ENCODE results near the gene NEK1.

The NEK1 gene

DNA sequence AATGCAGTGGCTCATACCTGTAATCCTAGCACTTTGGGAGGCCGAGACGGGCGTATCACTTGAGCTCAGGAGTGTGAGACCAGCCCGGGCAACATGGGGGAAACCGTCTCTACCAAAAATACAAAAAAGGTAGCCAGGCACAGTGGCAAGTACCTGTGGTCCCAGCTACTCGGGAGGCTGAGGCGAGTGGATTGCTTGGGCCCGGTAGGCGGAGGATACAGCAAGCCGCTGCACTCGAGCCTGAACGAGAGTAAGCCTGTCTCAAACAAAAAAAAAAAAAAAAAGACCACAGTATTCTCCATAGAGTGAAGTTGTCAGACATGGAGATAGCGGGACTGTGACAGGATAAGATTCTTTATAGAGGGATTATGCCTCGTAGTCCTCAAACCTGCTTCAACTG, 265.5 kb downstream of the NEK1 start:
- Histone ChIP-seq H3K27me3 (ENCODE audit: low read depth, low read length) (no peaks in the 10 kb centered on the region), H3K4me1 (ENCODE audit: control insufficient read depth in 1 of 2, insufficient read depth in 2 of 2, low read length in 2 of 2) (no peaks in the 10 kb centered on the region), H3K4me3 (ENCODE audit: low read depth in 1 of 2, low read length in 2 of 2) (no peak overlapping the region), H3K36me3 (ENCODE audit: control insufficient read depth in 1 of 2, insufficient read depth in 2 of 2, low read length in 2 of 2) (no peaks in the 10 kb centered on the region), H3K27ac (ENCODE audit: low read length) (no peak overlapping the region), H3K9me3 (ENCODE audit: control insufficient read depth in 1 of 2, low read length in 2 of 2) (no peaks in the 10 kb centered on the region)

DNA sequence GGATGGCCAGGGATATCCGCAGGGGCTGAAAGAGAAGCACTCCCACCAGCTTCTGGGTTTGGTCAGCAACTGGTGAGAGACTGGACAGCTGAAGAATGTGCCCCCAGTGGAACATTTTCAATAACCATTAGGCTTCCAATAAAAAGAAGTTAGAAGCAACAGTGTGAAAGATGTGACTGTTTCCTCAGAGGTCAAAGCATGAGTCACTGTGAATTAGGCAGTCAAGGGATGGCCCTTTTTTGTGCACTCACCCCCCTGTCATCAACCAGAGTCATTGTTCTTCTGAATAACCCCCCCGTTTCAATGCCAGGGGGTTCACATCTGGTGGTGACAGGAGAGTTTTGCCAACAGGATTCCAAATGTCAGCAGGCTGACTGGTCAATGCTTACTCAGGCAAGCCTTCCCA, 267.1 kb downstream of the NEK1 start:
- Histone ChIP-seq H3K36me3 (ENCODE audit: control insufficient read depth in 1 of 2, insufficient read depth in 2 of 2, low read length in 2 of 2) (no peaks in the 10 kb centered on the region), H3K27me3 (ENCODE audit: low read depth, low read length) (no peaks in the 10 kb centered on the region), H3K9me3 (ENCODE audit: control insufficient read depth in 1 of 2, low read length in 2 of 2) (no peaks in the 10 kb centered on the region), H3K4me3 (ENCODE audit: low read depth in 1 of 2, low read length in 2 of 2) (no peak overlapping the region), H3K4me1 (ENCODE audit: control insufficient read depth in 1 of 2, insufficient read depth in 2 of 2, low read length in 2 of 2) (no peaks in the 10 kb centered on the region), H3K27ac (ENCODE audit: low read length) (no peak overlapping the region)
